K562 (cell line): Measurements from ENCODE around the gene SLC8A1. TPM values are rescaled to one million over a fixed set of nuclear protein-coding genes. Genes with fewer than 3 reads are reported as not detected.

Source experiments
- ATAC-seq: fragments of 200-7000 bp; cut with Tn5 transposase; 3 replicates; pipeline ENCODE4 v1.9.1; 2020; ENCODE audit warnings: moderate library complexity
- BruUV-seq: library from RNA; stranded (reverse); fragments of 400-500 nt; replicated peaks from 2 replicates; lab custom pipeline; 2021; lab: Mats Ljungman, UMichigan
- CTCF ChIA-PET: fragments of 300-600 bp; formaldehyde crosslinking; extraction: SDS; loops from one replicate; lab custom pipeline; 2021; ENCODE audit warnings: low intra/inter-chr PET ratio; lab: Yijun Ruan, JAX
- POLR2A ChIA-PET: fragments of 300-600, 350-650 bp; sonication (Branson Sonifier 250); formaldehyde crosslinking; extraction: SDS; loops from one replicate; lab custom pipeline; 2021; ENCODE audit warnings: antibody characterized with exemption, inconsistent platforms; lab: Yijun Ruan, JAX
- DNase-seq, 4 experiments: peaks; one replicate each; pipeline versions ENCODE4 v3.0.0 to v3.0.0-alpha.2; 2011 to 2018; ENCODE audit warnings: low spot score in 3 of 4, mixed read lengths in 3 of 4; ENCODE audit errors: extremely low read depth in 1 of 4
- FAIRE-seq: peaks from 2 replicates; lab custom pipeline; 2011; peaks lifted over from hg19 to GRCh38; lab: Jason Lieb, UNC
- H2AFZ ChIP-seq: 2 replicates; pipeline ENCODE4 v1.6.0; 2011; ENCODE audit warnings: low read depth, low read length, control low read depth, inconsistent platforms
- H3K27ac ChIP-seq: fragments of 200-600 bp; 3 replicates; pipeline ENCODE4 v1.8.0; 2011; ENCODE audit warnings: low read depth, mild to moderate bottlenecking, control low read depth, inconsistent platforms, low read length, moderate library complexity, mixed read lengths; ENCODE audit errors: extremely low read depth
- H3K27me3 ChIP-seq, 2 experiments: fragments of 300-600 bp in 1 of 2; 2 replicates in 1 of 2; 3 replicates in 1 of 2; pipeline versions ENCODE4 v1.6.0 to v1.8.0; 2011; ENCODE audit warnings: inconsistent platforms in 2 of 2, low read length in 2 of 2, mild to moderate bottlenecking in 1 of 2, mixed read lengths in 1 of 2, moderate library complexity in 1 of 2; ENCODE audit not compliant: control insufficient read depth in 2 of 2, insufficient read depth in 2 of 2
- H3K36me3 ChIP-seq: fragments of 300-600 bp; 3 replicates; pipeline ENCODE4 v1.8.0; 2011; ENCODE audit warnings: mild to moderate bottlenecking, low read length, inconsistent platforms; ENCODE audit not compliant: control insufficient read depth, insufficient read depth
- H3K4me1 ChIP-seq, 2 experiments: fragments of 200-600 bp in 1 of 2; replicated peaks in 1 of 2; 2 replicates in 1 of 2; 3 replicates in 1 of 2; pipeline versions ENCODE4 v1.5.1 to v1.8.0; 2011; ENCODE audit warnings: inconsistent platforms in 2 of 2, low read length in 2 of 2, mild to moderate bottlenecking in 1 of 2, mixed read lengths in 1 of 2, moderate library complexity in 1 of 2; ENCODE audit not compliant: control insufficient read depth in 2 of 2, insufficient read depth in 2 of 2
- H3K4me2 ChIP-seq: 2 replicates; pipeline ENCODE4 v1.6.1; 2011; ENCODE audit warnings: low read length, control low read depth, inconsistent platforms, mixed read lengths; ENCODE audit not compliant: insufficient read depth
- H3K4me3 ChIP-seq: fragments of 200-600 bp; sonication (generic), shearing (Covaris generic); 2 replicates; pipeline ENCODE4 v1.5.1; 2016; ENCODE audit warnings: control low read depth, inconsistent platforms
- H3K79me2 ChIP-seq: fragments of 200-600 bp; 3 replicates; pipeline ENCODE4 v1.8.0; 2011; ENCODE audit warnings: low read length, inconsistent platforms; ENCODE audit not compliant: control insufficient read depth, insufficient read depth
- H3K9ac ChIP-seq, 2 experiments: 2 replicates each; pipeline versions ENCODE4 v1.6.0 to v1.6.1; 2011; ENCODE audit warnings: low read depth in 2 of 2, low read length in 2 of 2, control low read depth in 1 of 2, inconsistent platforms in 1 of 2, mild to moderate bottlenecking in 1 of 2, mixed read lengths in 1 of 2; ENCODE audit not compliant: insufficient read depth in 1 of 2
- H3K9me1 ChIP-seq: one replicate; pipeline ENCODE4 v1.6.0; 2011; ENCODE audit warnings: inconsistent platforms, mild to moderate bottlenecking, low read length, moderate library complexity; ENCODE audit not compliant: control insufficient read depth, insufficient read depth
- H3K9me3 ChIP-seq: replicated peaks from 2 replicates; pipeline ENCODE4 v1.5.1; 2011; ENCODE audit warnings: low read depth, low read length, inconsistent platforms; ENCODE audit not compliant: control insufficient read depth, insufficient read depth
- H4K20me1 ChIP-seq: replicated peaks from 2 replicates; pipeline ENCODE4 v1.6.1; 2011; ENCODE audit warnings: low read length, inconsistent platforms, mixed read lengths; ENCODE audit not compliant: control insufficient read depth, insufficient read depth
- CREB5 ChIP-seq: fragments of 250-450 bp; sonication (Bioruptor Pico); IDR thresholded peaks from 2 replicates; pipeline ENCODE4 v1.5.0; 2020; ENCODE audit warnings: mild to moderate bottlenecking
- EP300 ChIP-seq: IDR thresholded peaks from 2 replicates; pipeline ENCODE4 v1.6.1; 2012; ENCODE audit warnings: low read length, improper control_type of control experiment
- HDGF ChIP-seq: fragments of 450-650 bp; IDR thresholded peaks from 2 replicates; pipeline ENCODE4 v1.6.1; 2016
- HNRNPLL ChIP-seq: fragments of 200-400 bp; formaldehyde crosslinking; IDR thresholded peaks from 2 replicates; pipeline ENCODE4 v1.6.1; 2017; ENCODE audit warnings: low read length, low read depth, mild to moderate bottlenecking; ENCODE audit not compliant: poor library complexity, severe bottlenecking
- PHB2 ChIP-seq: fragments of 450-650 bp; IDR thresholded peaks from 2 replicates; pipeline ENCODE4 v1.6.1; 2017; ENCODE audit warnings: low read depth
- TAF9B ChIP-seq: fragments of 450-650 bp; IDR thresholded peaks from 2 replicates; pipeline ENCODE4 v1.6.1; 2018; ENCODE audit warnings: mild to moderate bottlenecking; ENCODE audit not compliant: partially characterized antibody
- USF1 ChIP-seq: sonication (generic); formaldehyde crosslinking; IDR thresholded peaks from 2 replicates; pipeline ENCODE4 v1.9.0; 2022; ENCODE audit warnings: mild to moderate bottlenecking, missing genetic modification reagents
- ZBTB9 ChIP-seq: fragments of 450-650 bp; formaldehyde crosslinking; IDR thresholded peaks from 2 replicates; pipeline ENCODE4 v1.4.0; 2020; ENCODE audit warnings: mild to moderate bottlenecking, moderate library complexity
- ZNF212 ChIP-seq: fragments of 450-650 bp; formaldehyde crosslinking; IDR thresholded peaks from 2 replicates; pipeline ENCODE4 v1.4.0; 2020; ENCODE audit warnings: mild to moderate bottlenecking
- ZNF347 ChIP-seq: fragments of 450-650 bp; formaldehyde crosslinking; IDR thresholded peaks from 2 replicates; pipeline ENCODE4 v1.4.0; 2020; ENCODE audit warnings: low read depth, mild to moderate bottlenecking, moderate library complexity
- ZNF699 ChIP-seq: fragments of 250-450 bp; sonication (Bioruptor Pico); IDR thresholded peaks from 2 replicates; pipeline ENCODE4 v1.8.0; 2021; ENCODE audit warnings: mild to moderate bottlenecking, moderate library complexity; ENCODE audit not compliant: insufficient replicate concordance
- ZNF75A ChIP-seq: fragments of 450-650 bp; formaldehyde crosslinking; IDR thresholded peaks from 2 replicates; pipeline ENCODE4 v1.4.0; 2020; ENCODE audit warnings: mild to moderate bottlenecking
- WGBS: fragments of 100-300 bp; shearing (Covaris generic); methylation state at CpG from one replicate; pipeline ENCODE4 v1.1.6; 2016; ENCODE audit warnings: low coverage, mixed read lengths; ENCODE audit not compliant: insufficient coverage; ENCODE audit errors: missing lambda C conversion rate; 5-methylcytosine and 5-hydroxymethylcytosine counted together
- in situ Hi-C: fragments of 300-500 bp; cut with MboI; formaldehyde crosslinking; loops from 4 replicates; pipeline ENCODE4 v1.15.0; 2018; ENCODE audit warnings: inconsistent platforms, mixed read lengths
- intact Hi-C: fragments of 100-400 bp; cut with micrococcal nuclease; formaldehyde crosslinking; loops from 2 replicates; pipeline ENCODE4 v1.14.2; 2022
- polyA plus RNA-seq, 8 experiments: library from polyadenylated mRNA; depleted of rRNA in 4 of 8; stranded (reverse) in 5 of 8; unstranded in 3 of 8; fragments of >200 nt; fragmentation: Nextera tagmentation in 2 of 8; fragmentation: Illumina TruSeq in 1 of 8; extraction: Ambion mirVana in 2 of 8; extraction: Trizol in 1 of 8; gene quantifications; 2 replicates each; pipeline versions ENCODE4 v1.2.1 to v1.2.3, GENCODE V29; 2011 to 2014; ENCODE audit warnings: inconsistent platforms in 1 of 8, missing spikeins in 1 of 8
- total RNA-seq, 7 experiments: library from RNA; depleted of rRNA in 6 of 7; stranded (reverse); fragments of >200 nt in 6 of 7; fragmentation: Illumina TruSeq in 2 of 7; extraction: Trizol in 2 of 7; gene quantifications; 2 replicates each; pipeline versions ENCODE4 v1.2.1 to v1.2.3, GENCODE V29; 2011 to 2021; ENCODE audit warnings: low replicate concordance in 1 of 7

The SLC8A1 gene
- total and polyA plus RNA-seq, 9 of the 15 experiments (the other 6 are each of a cell fraction or from before 2014, with no cell fraction given), result not detected

GRCh38 chr2:40455661-40456060 is 3.8 kb upstream of the SLC8A1 start:
- no peak for DNase-seq
- ChIA-PET POLR2A (no interaction called here), CTCF (no interaction called here)
- Histone ChIP-seq H3K36me3 (no peaks in the 10 kb centered on the region), H3K9me1 (no peaks in the 10 kb centered on the region), H4K20me1 (no peaks in the 10 kb centered on the region), H3K27ac (no peak overlapping the region), H3K4me3 (no peak overlapping the region), H3K9me3 (no peaks in the 10 kb centered on the region), H3K4me2 (no peak overlapping the region), H3K27me3 (no peaks in the 10 kb centered on the region), H2AFZ (no peak overlapping the region), H3K9ac (no peak overlapping the region), H3K79me2 (no peaks in the 10 kb centered on the region), H3K4me1 (no peaks in the 10 kb centered on the region)
- intact Hi-C loops, result no loop called here
- TF ChIP-seq ZBTB9 (no peak), ZNF212 (CRISPR knock-in tag) (no peak), EP300 (no peak), HDGF (no peak), TAF9B (no peak), ZNF699 (CRISPR knock-in tag) (no peak)
- no peak for FAIRE-seq
- BruUV-seq, result no TSS peak
- WGBS, result 0% methylated on average over 5 of the region's 5 CpGs
- in situ Hi-C loops, result no loop called here
- ATAC-seq, result no peak

GRCh38 chr2:40454321-40454720 is 2.4 kb upstream of the SLC8A1 start:
- Histone ChIP-seq H3K27me3 (no peaks in the 10 kb centered on the region), H2AFZ (no peak overlapping the region), H3K27ac (no peak overlapping the region), H3K36me3 (no peaks in the 10 kb centered on the region), H4K20me1 (no peaks in the 10 kb centered on the region), H3K9me1 (no peaks in the 10 kb centered on the region), H3K4me3 (no peak overlapping the region), H3K4me2 (no peak overlapping the region), H3K9me3 (no peaks in the 10 kb centered on the region), H3K79me2 (no peaks in the 10 kb centered on the region), H3K4me1 (no peaks in the 10 kb centered on the region), H3K9ac (no peak overlapping the region)
- ChIA-PET POLR2A (no interaction called here), CTCF (no interaction called here)
- no TSS peak for BruUV-seq
- in situ Hi-C loops (no loop called here), intact Hi-C loops (no loop called here)
- ATAC-seq, result no peak
- WGBS, result 0% methylated on average over 3 of the region's 3 CpGs
- TF ChIP-seq PHB2 (no peak), ZNF75A (CRISPR knock-in tag) (no peak), CREB5 (no peak), USF1 (CRISPR knock-in tag) (no peak), ZNF347 (CRISPR knock-in tag) (no peak), HNRNPLL (no peak)
- no peak for DNase-seq
- no peak for FAIRE-seq
